SW480 (cell line): ENCODE results near the gene ZNF584.

Experiments used
- DNase-seq: peaks from one replicate; pipeline ENCODE4 v3.0.0-alpha.2; 2016; ENCODE audit warnings: low spot score

Gene ZNF584

GRCh38 chr19:58385891-58386575 is 22.4 kb upstream of the ZNF584 start:
- peak; percentile 32 for DNase-seq

- DNase-seq = peak; percentile 100
Measured at GRCh38 chr19:58386576-58387337, 21.7 kb upstream of the ZNF584 start, which contains the start of gene RPS5. RPS5 (plus strand) TSS chr19:58387269; CDS start chr19:58388138, 869 bp downstream.

- DNase-seq = no peak
Measured at GRCh38 chr19:58387338-58388174, 20.9 kb upstream of the ZNF584 start.

- no peak for DNase-seq
Measured at GRCh38 chr19:58388175-58388526, 20.3 kb upstream of the ZNF584 start.

- no peak for DNase-seq
Measured at GRCh38 chr19:58392945-58393724, 15.3 kb upstream of the ZNF584 start.

GRCh38 chr19:58393725-58394033 is 14.8 kb upstream of the ZNF584 start:
- no peak for DNase-seq

- DNase-seq = peak; percentile 72
Measured at GRCh38 chr19:58394821-58395219, 13.6 kb upstream of the ZNF584 start.

GRCh38 chr19:58395220-58395978 is 13.1 kb upstream of the ZNF584 start, which contains the start of gene RNF225:
RNF225 (plus strand) TSS chr19:58395656; CDS start chr19:58396090, 434 bp downstream.
- DNase-seq = no peak

- no peak for DNase-seq
Measured at GRCh38 chr19:58395979-58396627, 12.3 kb upstream of the ZNF584 start.

GRCh38 chr19:58396691-58397532 is 11.5 kb upstream of the ZNF584 start:
- no peak for DNase-seq

GRCh38 chr19:58397533-58398037 is 10.9 kb upstream of the ZNF584 start:
- no peak for DNase-seq

GRCh38 chr19:58398087-58398486 is 10.4 kb upstream of the ZNF584 start:
- DNase-seq = no peak

GRCh38 chr19:58398545-58398944 is 9.9 kb upstream of the ZNF584 start:
- no peak for DNase-seq

GRCh38 chr19:58399903-58400302 is 8.5 kb upstream of the ZNF584 start:
- no peak for DNase-seq

- no peak for DNase-seq
Measured at GRCh38 chr19:58400316-58400915, 8.0 kb upstream of the ZNF584 start.

GRCh38 chr19:58400916-58401839 is 7.3 kb upstream of the ZNF584 start:
- DNase-seq = peak; percentile 100

GRCh38 chr19:58401840-58402421 is 6.5 kb upstream of the ZNF584 start:
- no peak for DNase-seq
